Endothelial cell (in vitro differentiated cells): ENCODE data around the gene MYO18B. TPM values are rescaled to one million over a fixed set of nuclear protein-coding genes. Genes with fewer than 3 reads are reported as not detected.

Experiments used
- DNase-seq: peaks from one replicate; pipeline ENCODE4 v3.0.0; 2021; ENCODE audit warnings: low spot score
- H3K27ac Mint-ChIP-seq: one replicate; pipeline ENCODE4 v1.8.0; 2021; ENCODE audit warnings: mixed read lengths, inconsistent platforms; ENCODE audit not compliant: unreplicated experiment
- H3K27me3 Mint-ChIP-seq: one replicate; pipeline ENCODE4 v1.8.0; 2021; ENCODE audit warnings: mild to moderate bottlenecking, moderate library complexity, mixed read lengths, inconsistent platforms; ENCODE audit not compliant: unreplicated experiment
- H3K36me3 Mint-ChIP-seq: one replicate; pipeline ENCODE4 v1.8.0; 2021; ENCODE audit warnings: mild to moderate bottlenecking, low read depth, mixed read lengths, inconsistent platforms; ENCODE audit not compliant: unreplicated experiment
- H3K4me1 Mint-ChIP-seq: one replicate; pipeline ENCODE4 v1.8.0; 2021; ENCODE audit warnings: mild to moderate bottlenecking, mixed read lengths, inconsistent platforms; ENCODE audit not compliant: unreplicated experiment
- H3K4me3 Mint-ChIP-seq: one replicate; pipeline ENCODE4 v1.8.0; 2021; ENCODE audit warnings: mild to moderate bottlenecking, mixed read lengths, inconsistent platforms; ENCODE audit not compliant: unreplicated experiment
- H3K9me3 Mint-ChIP-seq: one replicate; pipeline ENCODE4 v1.8.0; 2021; ENCODE audit warnings: mixed read lengths, inconsistent platforms; ENCODE audit not compliant: unreplicated experiment
- total RNA-seq: library from RNA; stranded (reverse); fragmentation: NEBNext Ultra II Directional; extraction: Animal tissue kit (Norgen Biotek cat#: 25700); gene quantifications from one replicate; pipeline ENCODE4 v1.2.1, GENCODE V29; 2021; ENCODE audit not compliant: unreplicated experiment
- TF ChIP-seq, protein P1 (sequence below): fragments of 200-600 bp; sonication (generic); IDR thresholded peaks from one replicate; pipeline ENCODE4 v1.5.0; 2021; ENCODE audit warnings: antibody characterized with exemption; ENCODE audit not compliant: unreplicated experiment

The MYO18B gene
- total RNA-seq, 1 donor from 2014 or later: not detected

DNA sequence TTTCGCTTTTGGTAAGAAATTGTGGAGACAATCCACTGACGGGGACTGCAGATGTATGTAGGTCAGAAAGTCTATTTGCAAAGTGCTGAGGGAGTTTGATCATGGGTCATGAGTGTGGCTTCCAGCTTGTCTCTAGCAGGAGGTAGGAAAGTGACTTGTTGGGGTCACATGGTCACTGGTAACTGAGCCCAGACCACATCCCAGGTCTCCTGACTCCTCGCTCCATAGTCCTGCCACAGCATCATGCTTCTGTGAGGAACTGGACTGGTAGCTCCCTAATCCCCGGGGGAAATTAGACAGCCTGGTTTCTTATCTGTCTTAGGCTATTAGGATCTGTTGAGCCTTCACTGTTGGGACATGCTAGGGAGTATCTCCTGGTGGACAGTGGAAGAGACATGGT is 142.1 kb downstream of the MYO18B start:
- TF ChIP-seq, protein P1, sequence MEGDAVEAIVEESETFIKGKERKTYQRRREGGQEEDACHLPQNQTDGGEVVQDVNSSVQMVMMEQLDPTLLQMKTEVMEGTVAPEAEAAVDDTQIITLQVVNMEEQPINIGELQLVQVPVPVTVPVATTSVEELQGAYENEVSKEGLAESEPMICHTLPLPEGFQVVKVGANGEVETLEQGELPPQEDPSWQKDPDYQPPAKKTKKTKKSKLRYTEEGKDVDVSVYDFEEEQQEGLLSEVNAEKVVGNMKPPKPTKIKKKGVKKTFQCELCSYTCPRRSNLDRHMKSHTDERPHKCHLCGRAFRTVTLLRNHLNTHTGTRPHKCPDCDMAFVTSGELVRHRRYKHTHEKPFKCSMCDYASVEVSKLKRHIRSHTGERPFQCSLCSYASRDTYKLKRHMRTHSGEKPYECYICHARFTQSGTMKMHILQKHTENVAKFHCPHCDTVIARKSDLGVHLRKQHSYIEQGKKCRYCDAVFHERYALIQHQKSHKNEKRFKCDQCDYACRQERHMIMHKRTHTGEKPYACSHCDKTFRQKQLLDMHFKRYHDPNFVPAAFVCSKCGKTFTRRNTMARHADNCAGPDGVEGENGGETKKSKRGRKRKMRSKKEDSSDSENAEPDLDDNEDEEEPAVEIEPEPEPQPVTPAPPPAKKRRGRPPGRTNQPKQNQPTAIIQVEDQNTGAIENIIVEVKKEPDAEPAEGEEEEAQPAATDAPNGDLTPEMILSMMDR: no peak
- Mint-ChIP-seq H3K4me3 (no peak overlapping the region), H3K27ac (no peak overlapping the region), H3K9me3 (no peaks in the 10 kb centered on the region), H3K4me1 (peaks cover 7% of the 10 kb centered on the region), H3K36me3 (no peaks in the 10 kb centered on the region), H3K27me3 (peaks cover 2% of the 10 kb centered on the region)
- no peak for DNase-seq

DNA sequence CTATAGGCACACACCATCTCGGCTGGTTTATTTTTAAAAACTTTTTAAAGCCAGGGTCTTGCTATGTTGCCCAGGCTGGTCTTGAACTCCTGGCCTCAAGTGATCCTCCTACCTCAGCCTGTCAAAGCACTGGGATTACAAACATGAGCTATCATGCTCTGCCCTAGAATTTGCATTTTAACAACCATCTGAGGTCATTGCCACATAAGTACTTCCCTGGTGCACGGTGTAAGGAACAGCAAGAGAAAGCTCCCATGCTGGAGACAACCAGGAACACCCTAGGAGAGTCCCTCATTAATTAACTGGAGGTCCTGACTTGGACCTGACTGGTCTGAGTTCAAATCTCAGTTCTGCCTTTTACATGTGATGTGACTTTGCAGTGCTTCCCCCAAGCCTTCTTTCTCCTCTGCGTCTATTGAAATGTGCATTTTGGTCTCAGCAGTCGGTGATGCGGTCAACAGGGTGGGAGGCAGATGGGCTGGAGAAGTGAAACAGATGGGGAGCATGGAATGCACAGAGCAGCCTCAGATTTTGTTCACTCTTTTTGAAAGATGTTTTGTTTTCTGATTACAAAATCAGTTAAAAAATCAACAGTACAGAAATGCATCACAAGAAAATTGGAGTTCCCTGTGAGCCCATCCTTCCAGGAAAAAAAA is 146.5 kb downstream of the MYO18B start:
- H3K9me3 Mint-ChIP-seq: no peaks in the 10 kb centered on the region
- no peak for DNase-seq
- no peak overlapping the region for H3K4me3 Mint-ChIP-seq
- TF ChIP-seq, protein P1: no peak
- H3K36me3 Mint-ChIP-seq: no peaks in the 10 kb centered on the region
- H3K27me3 Mint-ChIP-seq: no peaks in the 10 kb centered on the region
- H3K27ac Mint-ChIP-seq: no peak overlapping the region
- H3K4me1 Mint-ChIP-seq: no peaks in the 10 kb centered on the region

DNA sequence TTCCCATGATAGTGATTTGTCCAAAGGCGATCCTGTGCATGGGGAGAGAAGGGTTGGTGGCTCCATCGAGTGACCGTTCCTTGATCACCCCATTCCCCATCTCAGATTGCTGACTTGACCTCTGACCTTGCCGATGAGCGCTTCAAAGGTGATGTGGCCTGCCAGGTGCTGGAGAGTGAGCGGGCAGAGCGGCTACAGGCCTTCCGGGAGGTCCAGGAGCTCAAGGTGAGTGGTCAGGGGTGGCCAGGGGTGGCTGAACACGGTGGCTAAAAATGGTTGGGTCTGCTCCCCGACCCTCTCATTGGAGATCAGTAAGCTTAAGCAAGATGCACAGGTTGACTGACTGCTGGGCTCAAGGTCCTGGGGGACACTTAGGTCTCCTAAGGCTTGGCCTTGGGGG is 148.7 kb downstream of the MYO18B start:
- Mint-ChIP-seq H3K36me3 (no peaks in the 10 kb centered on the region), H3K27ac (no peak overlapping the region), H3K4me1 (no peaks in the 10 kb centered on the region), H3K9me3 (no peaks in the 10 kb centered on the region), H3K27me3 (no peaks in the 10 kb centered on the region), H3K4me3 (no peak overlapping the region)
- TF ChIP-seq, protein P1: no peak
- DNase-seq: no peak

DNA sequence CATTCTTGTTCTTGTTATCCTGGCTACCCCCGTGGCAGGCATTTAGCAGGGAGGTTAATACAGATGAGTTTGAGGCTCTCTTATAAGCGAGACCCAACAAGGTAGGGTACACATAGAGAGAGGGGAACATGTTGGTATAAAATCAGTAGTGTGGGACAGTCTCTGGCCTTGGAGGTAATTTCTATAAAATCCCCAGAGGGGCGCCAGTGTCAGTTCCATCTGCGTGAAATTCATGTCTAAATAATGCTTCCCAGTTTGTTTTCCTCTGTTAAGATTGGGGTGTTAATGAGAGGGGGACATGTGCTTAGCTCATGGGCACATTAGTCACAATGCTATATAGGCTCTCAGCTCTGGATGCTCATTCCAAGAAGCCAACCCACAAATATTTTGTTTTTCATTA is 150.7 kb downstream of the MYO18B start:
- H3K27me3 Mint-ChIP-seq: no peaks in the 10 kb centered on the region
- no peak overlapping the region for H3K27ac Mint-ChIP-seq
- no peak for DNase-seq
- no peak overlapping the region for H3K4me3 Mint-ChIP-seq
- H3K4me1 Mint-ChIP-seq: no peaks in the 10 kb centered on the region
- H3K9me3 Mint-ChIP-seq: no peaks in the 10 kb centered on the region
- H3K36me3 Mint-ChIP-seq: no peaks in the 10 kb centered on the region
- TF ChIP-seq, protein P1: no peak

DNA sequence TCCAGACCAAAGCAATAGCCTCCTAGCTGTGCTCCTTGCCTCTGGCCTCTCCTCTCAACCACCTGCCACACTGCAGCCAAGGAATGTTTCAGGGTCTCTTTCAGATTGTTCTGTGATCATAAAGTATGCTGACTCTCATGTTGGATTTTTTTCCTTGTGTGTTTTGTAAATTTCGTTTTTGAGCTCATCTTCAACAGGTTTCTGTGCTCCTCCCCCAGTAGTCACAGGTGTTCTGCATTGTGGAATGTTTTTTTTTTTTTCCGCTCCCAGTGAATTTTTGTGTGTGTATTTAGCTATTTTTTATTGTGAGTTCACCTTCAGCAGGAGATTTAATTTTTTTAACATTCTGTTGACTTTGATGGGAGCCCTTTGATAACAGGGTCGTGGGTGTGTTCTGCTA is 153.7 kb downstream of the MYO18B start:
- Mint-ChIP-seq H3K27me3 (no peaks in the 10 kb centered on the region), H3K9me3 (no peaks in the 10 kb centered on the region), H3K4me3 (no peak overlapping the region), H3K27ac (no peak overlapping the region), H3K36me3 (no peaks in the 10 kb centered on the region), H3K4me1 (no peaks in the 10 kb centered on the region)
- TF ChIP-seq, protein P1: no peak
- DNase-seq: no peak
